Activated naive CD4-positive, alpha-beta T cell treated with Interleukin-2 at 50 U/mL for 16 hours (primary cell): ENCODE results near the gene GXYLT2.
"Not testable (repeated sequence)": the region's sequence is repeated elsewhere in the genome, so short reads cannot be mapped to it uniquely, and the experiment has no call there.

Experiments
- DNase-seq: peaks from one replicate; pipeline ENCODE4 v3.0.0-alpha.2; 2020

GXYLT2 gene

GRCh38 chr3:72976281-72976741 is 88.5 kb downstream of the GXYLT2 start:
- DNase-seq: no peak

- peak; percentile 28 for DNase-seq
These were observed 89.4 kb downstream of the GXYLT2 start for GRCh38 chr3:72977060-72977808.

- DNase-seq: no peak
These were observed 94.9 kb downstream of the GXYLT2 start for GRCh38 chr3:72982609-72983366.

GRCh38 chr3:72985576-72985975 is 97.7 kb downstream of the GXYLT2 start:
- DNase-seq: no peak

- no peak for DNase-seq
These were observed 103.0 kb downstream of the GXYLT2 start for GRCh38 chr3:72990701-72991395.

- no peak for DNase-seq
These were observed 103.7 kb downstream of the GXYLT2 start for GRCh38 chr3:72991522-72991921.

- DNase-seq: no peak
These were observed 105.5 kb downstream of the GXYLT2 start for GRCh38 chr3:72993391-72993790.

- DNase-seq: no peak
These were observed 107.5 kb downstream of the GXYLT2 start for GRCh38 chr3:72995337-72995736.

GRCh38 chr3:72996121-72996472 is 108.3 kb downstream of the GXYLT2 start:
- no peak for DNase-seq

GRCh38 chr3:72996473-72997333 is 108.9 kb downstream of the GXYLT2 start, which contains the start of gene PPP4R2:
PPP4R2 (plus strand) TSS chr3:72996811; CDS start chr3:72997038, 227 bp downstream.
- peak; percentile 91 for DNase-seq

GRCh38 chr3:72997421-72997961 is 109.6 kb downstream of the GXYLT2 start:
- DNase-seq: peak; percentile 55

GRCh38 chr3:72998466-72998865 is 110.6 kb downstream of the GXYLT2 start:
- DNase-seq: no peak

- no peak for DNase-seq
These were observed 112.1 kb downstream of the GXYLT2 start for GRCh38 chr3:72999951-73000350.

- DNase-seq: not testable (repeated sequence)
These were observed 115.2 kb downstream of the GXYLT2 start for GRCh38 chr3:73003050-73003449.

GRCh38 chr3:73004316-73004715 is 116.5 kb downstream of the GXYLT2 start:
- DNase-seq: no peak

- no peak for DNase-seq
These were observed 120.3 kb downstream of the GXYLT2 start for GRCh38 chr3:73007992-73008712.

- no peak for DNase-seq
These were observed 121.2 kb downstream of the GXYLT2 start for GRCh38 chr3:73009008-73009407.

GRCh38 chr3:73009750-73010149 is 121.9 kb downstream of the GXYLT2 start:
- DNase-seq: no peak

- DNase-seq: no peak
These were observed 122.3 kb downstream of the GXYLT2 start for GRCh38 chr3:73010158-73010557.

GRCh38 chr3:73018298-73018697 is 130.5 kb downstream of the GXYLT2 start:
- no peak for DNase-seq

- DNase-seq: no peak
These were observed 131.1 kb downstream of the GXYLT2 start for GRCh38 chr3:73018790-73019441.
